A549 (cell line): ENCODE measurements around the gene HGFAC.

Source experiments
- ATOH8 ChIP-seq: fragments of 250-450 bp; sonication (Bioruptor Pico); IDR thresholded peaks from 2 replicates; pipeline ENCODE4 v1.5.0; 2020; ENCODE audit warnings: low read depth, mild to moderate bottlenecking, moderate library complexity
- BHLHE40 ChIP-seq: IDR thresholded peaks from 2 replicates; pipeline ENCODE4 v1.6.1; 2012; ENCODE audit warnings: low read depth, low read length, inconsistent platforms
- CTCF ChIP-seq: fragments of >200 bp; sonication (Bioruptor Twin); formaldehyde crosslinking; IDR thresholded peaks from 3 replicates; pipeline ENCODE4 v1.5.1; 2016
- MAX ChIP-seq: IDR thresholded peaks from 2 replicates; pipeline ENCODE4 v1.6.1; 2012
- POLR2A ChIP-seq: IDR thresholded peaks from 2 replicates; pipeline ENCODE4 v1.6.1; 2012; ENCODE audit warnings: mild to moderate bottlenecking, low read length
- SMC3 ChIP-seq: fragments of >200 bp; sonication (Bioruptor Twin); formaldehyde crosslinking; IDR thresholded peaks from 3 replicates; pipeline ENCODE4 v1.6.1; 2018; ENCODE audit warnings: inconsistent platforms

- no peak for TF ChIP-seq BHLHE40
- no peak for TF ChIP-seq CTCF
- TF ChIP-seq MAX = no peak; the same call in 1 of the 2 replicates
- TF ChIP-seq ATOH8 (CRISPR knock-in tag) = no peak
- no peak for TF ChIP-seq SMC3
- TF ChIP-seq POLR2A = no peak
Measured at GRCh38 chr4:3484057-3484973, 42.5 kb downstream of the HGFAC start.
